Kasumi-1 (cell line): ENCODE measurements around the gene PIPOX.

Experiments
- DNase-seq, 2 experiments: peaks; one replicate each; lab custom pipeline; 2025; lab: John Stamatoyannopoulos, UW

PIPOX gene

GRCh38 chr17:29048440-29049368, 5.8 kb downstream of the PIPOX start:
- DNase-seq: no peak

- no peak for DNase-seq
Measured at GRCh38 chr17:29049541-29050145, 6.7 kb downstream of the PIPOX start.

GRCh38 chr17:29050176-29050575, 7.2 kb downstream of the PIPOX start:
- no peak for DNase-seq

GRCh38 chr17:29051194-29051593, 8.3 kb downstream of the PIPOX start:
- DNase-seq: no peak

GRCh38 chr17:29051731-29052130, 8.8 kb downstream of the PIPOX start:
- DNase-seq: no peak

GRCh38 chr17:29054835-29055234, 11.9 kb downstream of the PIPOX start:
- no peak for DNase-seq

GRCh38 chr17:29057361-29057760, 14.4 kb downstream of the PIPOX start:
- DNase-seq: no peak

- DNase-seq: no peak
Measured at GRCh38 chr17:29058391-29058790, 15.4 kb downstream of the PIPOX start.

- no peak for DNase-seq
Measured at GRCh38 chr17:29059281-29059680, 16.3 kb downstream of the PIPOX start.

- DNase-seq: peak; percentile 19 to 28
Measured at GRCh38 chr17:29060475-29060874, 17.5 kb downstream of the PIPOX start.

- DNase-seq: no peak
Measured at GRCh38 chr17:29061036-29061435, 18.1 kb downstream of the PIPOX start.

- no peak for DNase-seq
Measured at GRCh38 chr17:29062215-29062614, 19.3 kb downstream of the PIPOX start.

- peak; percentile 14 to 46 for DNase-seq
Measured at GRCh38 chr17:29063992-29064391, 21.1 kb downstream of the PIPOX start.

GRCh38 chr17:29066047-29066446, 23.1 kb downstream of the PIPOX start:
- no peak for DNase-seq

GRCh38 chr17:29066606-29067005, 23.7 kb downstream of the PIPOX start:
- DNase-seq: no peak

- no peak for DNase-seq
Measured at GRCh38 chr17:29068818-29069217, 25.9 kb downstream of the PIPOX start.

- no peak for DNase-seq
Measured at GRCh38 chr17:29069526-29070041, 26.6 kb downstream of the PIPOX start.

GRCh38 chr17:29070308-29070707, 27.4 kb downstream of the PIPOX start:
- no peak for DNase-seq

GRCh38 chr17:29070781-29071180, 27.8 kb downstream of the PIPOX start:
- no peak for DNase-seq

GRCh38 chr17:29071303-29071702, 28.4 kb downstream of the PIPOX start:
- DNase-seq: no peak

GRCh38 chr17:29073045-29073444, 30.1 kb downstream of the PIPOX start:
- no peak for DNase-seq

GRCh38 chr17:29073520-29073919, 30.6 kb downstream of the PIPOX start:
- DNase-seq: no peak

- no peak for DNase-seq
Measured at GRCh38 chr17:29074488-29074887, 31.5 kb downstream of the PIPOX start.
